Hematopoietic multipotent progenitor cell (in vitro differentiated cells): ENCODE data around the gene CASZ1. TPM values are rescaled to one million over a fixed set of nuclear protein-coding genes. Genes with fewer than 3 reads are reported as not detected.

Source experiments
- DNase-seq, 3 donors: peaks; one replicate each; pipeline ENCODE4 v3.0.0-alpha.2; 2011 to 2015; ENCODE audit warnings: low read depth in 2 of 3, low spot score in 2 of 3
- total RNA-seq: library from RNA; depleted of rRNA; stranded (reverse); fragments of >200 nt; gene quantifications from one replicate; pipeline ENCODE4 v1.2.3, GENCODE V29; 2012

The CASZ1 gene
- total RNA-seq, 1 donor, result 6.2 TPM

DNA sequence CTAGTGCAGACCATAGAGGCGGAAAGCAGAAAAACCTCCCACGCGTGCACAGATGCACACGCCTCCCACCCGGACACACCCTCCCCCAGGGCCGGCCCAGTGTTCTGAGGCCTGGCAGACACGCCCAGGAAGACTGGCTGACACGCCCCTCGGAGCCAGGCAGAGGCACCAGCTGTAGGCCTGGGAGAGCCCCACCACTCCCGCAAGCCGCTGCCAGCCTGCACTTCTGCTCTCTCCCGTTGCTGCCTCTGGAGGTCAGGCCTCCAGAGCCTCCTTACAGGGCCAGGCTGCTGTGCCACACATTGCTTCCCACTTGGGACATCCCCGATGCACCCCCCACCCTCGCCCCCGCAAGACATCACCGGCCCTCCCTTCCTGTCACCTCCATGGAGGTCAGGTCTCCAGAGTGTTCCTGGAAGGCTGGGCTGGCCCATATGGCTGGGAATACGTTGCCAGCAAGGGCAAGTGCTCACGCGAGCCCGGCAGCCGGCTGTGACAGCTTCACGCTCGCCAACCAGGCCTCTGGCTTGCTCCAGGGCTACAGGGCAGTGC, 40.4 kb downstream of the CASZ1 start:
- peak; percentile 21 to 82 (median 81) for DNase-seq

GRCh38 chr1:10754568-10755329, 41.7 kb downstream of the CASZ1 start:
- DNase-seq, result no peak

DNA sequence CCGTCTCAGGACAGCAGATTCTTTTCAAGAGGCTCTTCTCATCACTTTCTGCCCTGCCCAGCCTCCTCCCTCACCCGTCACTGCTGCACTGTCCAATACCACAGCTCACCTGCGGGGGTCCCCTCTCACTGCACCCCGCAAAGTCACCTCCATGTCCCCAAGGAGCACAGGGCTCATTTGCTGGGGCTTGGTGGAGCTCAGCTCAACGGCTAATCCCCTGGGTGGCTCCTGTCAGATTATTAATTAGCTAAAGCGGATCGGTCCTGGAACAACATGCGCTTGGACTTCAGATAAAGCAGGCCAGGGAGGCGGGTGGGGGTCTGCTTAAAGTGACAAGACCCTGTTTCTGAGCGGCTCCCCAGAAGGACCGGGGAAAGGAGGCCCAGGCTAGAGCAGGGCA, 43.1 kb downstream of the CASZ1 start:
- DNase-seq, result peak in 2 of 3 donors; percentile 18 to 39

GRCh38 chr1:10751561-10752085, 44.8 kb downstream of the CASZ1 start:
- no peak for DNase-seq

- DNase-seq, result no peak
Measured at GRCh38 chr1:10751160-10751559, 45.3 kb downstream of the CASZ1 start.

DNA sequence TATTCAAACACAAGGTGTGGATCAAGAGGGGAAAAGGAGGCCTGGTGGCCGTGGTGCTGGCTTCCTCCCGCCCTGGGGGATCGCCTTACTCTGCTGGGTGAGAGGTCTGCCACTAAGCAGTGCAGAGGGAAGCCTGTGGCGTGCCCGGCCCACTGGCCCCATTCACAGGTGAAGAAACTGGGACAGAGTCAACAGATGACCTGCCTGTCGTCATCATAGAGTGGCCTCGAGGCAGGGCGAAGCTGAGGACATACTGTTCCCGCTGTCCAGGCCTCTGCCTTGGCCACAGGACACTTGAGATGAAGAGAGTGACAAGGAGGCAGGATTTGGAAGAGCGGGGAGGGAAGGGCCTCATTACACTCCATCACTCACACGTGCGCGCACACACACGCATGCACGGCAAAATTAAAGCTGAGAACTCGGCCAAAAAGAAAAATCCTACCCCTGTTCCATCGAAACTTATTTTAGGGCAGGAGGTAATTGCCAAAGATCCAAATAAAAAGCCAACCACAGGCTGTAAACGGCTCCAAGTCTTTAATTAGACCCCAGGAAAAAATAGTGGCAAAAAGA, 50.5 kb downstream of the CASZ1 start:
- DNase-seq, result no peak

DNA sequence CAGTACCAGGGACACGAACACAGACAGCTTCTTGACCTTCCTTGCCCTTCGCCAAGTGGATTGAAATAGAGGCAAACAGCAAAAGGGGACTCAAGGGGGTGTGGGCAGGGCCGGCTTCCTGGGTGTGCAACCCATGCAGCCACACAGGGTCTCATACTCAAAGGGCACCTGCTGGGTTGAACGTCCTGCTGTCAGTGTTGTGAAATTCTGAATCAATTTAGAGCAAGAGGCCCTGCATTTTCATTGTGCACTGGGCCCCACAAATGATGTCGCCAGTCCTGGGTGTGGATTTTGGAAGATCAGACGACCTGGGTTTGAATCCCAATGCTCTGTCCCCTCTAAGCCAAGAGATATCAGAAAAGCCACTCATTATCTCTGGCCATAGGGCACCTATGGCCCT, 51.1 kb downstream of the CASZ1 start:
- no peak for DNase-seq

- DNase-seq, result no peak
Measured at GRCh38 chr1:10744654-10745238, 51.7 kb downstream of the CASZ1 start.

- no peak for DNase-seq
Measured at GRCh38 chr1:10744029-10744428, 52.4 kb downstream of the CASZ1 start.

DNA sequence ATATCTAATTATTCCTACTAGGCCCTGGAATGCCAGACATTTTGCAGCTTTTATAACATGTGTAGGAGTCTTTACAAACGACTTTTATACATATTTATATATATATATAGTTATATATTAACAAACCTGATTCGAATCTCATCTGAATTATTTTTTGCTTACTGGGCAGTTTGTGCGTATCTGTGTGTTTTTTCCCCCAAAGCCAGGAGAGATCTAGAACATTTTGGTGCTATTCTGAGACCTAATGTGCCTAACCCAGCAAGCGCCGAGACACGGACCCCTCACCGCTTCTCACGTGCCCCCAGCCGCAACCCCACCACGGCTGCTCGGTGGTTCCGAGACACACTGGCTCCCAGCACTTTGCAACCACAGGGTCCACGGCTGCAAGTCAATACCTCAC, 54.8 kb downstream of the CASZ1 start:
- DNase-seq, result no peak

GRCh38 chr1:10740123-10740522, 56.3 kb downstream of the CASZ1 start:
- no peak for DNase-seq

- DNase-seq, result no peak
Measured at GRCh38 chr1:10739589-10739988, 56.9 kb downstream of the CASZ1 start.

GRCh38 chr1:10738061-10739058, 58.1 kb downstream of the CASZ1 start:
- DNase-seq, result no peak

- no peak for DNase-seq
Measured at GRCh38 chr1:10737651-10738050, 58.8 kb downstream of the CASZ1 start.

- DNase-seq, result no peak
Measured at GRCh38 chr1:10736634-10737586, 59.5 kb downstream of the CASZ1 start.

DNA sequence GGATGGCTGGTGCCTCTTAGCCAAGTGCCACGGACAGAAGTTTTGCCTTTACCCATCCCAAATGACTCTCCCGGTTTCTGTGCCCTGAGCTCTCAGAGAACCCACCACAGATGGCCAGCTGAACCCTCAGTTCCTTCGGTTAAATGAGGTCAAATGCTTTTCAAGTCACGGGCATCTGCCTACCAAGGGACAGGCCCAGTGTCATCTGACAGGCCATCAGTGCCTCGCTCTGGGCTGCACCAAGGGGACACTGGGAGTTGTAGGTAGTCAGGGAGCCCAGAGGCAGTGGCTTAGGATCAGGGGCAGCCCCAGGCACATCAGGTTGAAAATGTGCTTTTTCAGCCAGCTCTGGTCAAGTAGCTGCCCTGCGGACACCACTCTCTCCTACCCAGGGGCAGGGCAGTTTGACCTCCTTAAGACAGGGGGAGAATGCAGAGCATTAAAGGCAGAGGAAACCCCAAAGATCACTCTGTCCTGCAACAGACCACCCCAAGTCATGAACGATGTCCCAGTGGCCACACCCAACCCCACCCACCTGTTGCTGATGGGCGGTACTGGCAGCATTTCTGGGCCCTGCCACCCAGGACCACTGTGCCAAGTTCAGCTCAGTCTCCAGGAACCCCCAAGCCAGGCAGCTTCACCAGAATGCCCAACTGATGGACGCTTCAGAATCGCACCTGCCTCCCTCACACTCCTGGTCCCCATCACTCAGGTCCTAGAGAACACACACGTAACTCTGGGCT, 60.7 kb downstream of the CASZ1 start:
- no peak for DNase-seq

- DNase-seq, result no peak
Measured at GRCh38 chr1:10734962-10735544, 61.4 kb downstream of the CASZ1 start.

DNA sequence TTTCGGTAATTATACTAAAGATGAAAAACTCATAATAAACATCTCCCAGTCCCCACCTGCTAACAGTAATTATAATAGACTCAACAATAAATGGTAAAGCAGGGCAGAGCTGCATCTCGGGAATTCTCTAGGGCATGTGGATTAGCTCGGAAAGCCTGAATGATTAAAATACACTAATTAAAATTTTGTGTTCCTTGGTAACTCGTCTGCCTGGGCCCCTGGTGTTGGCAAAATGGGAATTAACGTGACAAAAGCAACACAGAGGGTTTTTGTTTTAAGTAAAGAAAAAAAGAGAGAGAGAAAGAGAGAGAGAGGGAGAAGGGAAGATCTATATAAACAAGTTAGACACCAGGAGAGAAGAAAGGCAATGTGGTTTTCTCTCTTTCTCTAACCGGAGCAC, 62.1 kb downstream of the CASZ1 start:
- no peak for DNase-seq
